ENCODE results near the gene DNAAF1. TPM values are rescaled to one million over a fixed set of nuclear protein-coding genes. Genes with fewer than 3 reads are reported as not detected.
"Not testable (repeated sequence)": the region's sequence is repeated elsewhere in the genome, so short reads cannot be mapped to it uniquely, and the experiment has no call there.

The DNAAF1 gene
- polyA plus RNA-seq, 5 donors, result 3.6 to 21.5 (median 15.5) TPM

DNA sequence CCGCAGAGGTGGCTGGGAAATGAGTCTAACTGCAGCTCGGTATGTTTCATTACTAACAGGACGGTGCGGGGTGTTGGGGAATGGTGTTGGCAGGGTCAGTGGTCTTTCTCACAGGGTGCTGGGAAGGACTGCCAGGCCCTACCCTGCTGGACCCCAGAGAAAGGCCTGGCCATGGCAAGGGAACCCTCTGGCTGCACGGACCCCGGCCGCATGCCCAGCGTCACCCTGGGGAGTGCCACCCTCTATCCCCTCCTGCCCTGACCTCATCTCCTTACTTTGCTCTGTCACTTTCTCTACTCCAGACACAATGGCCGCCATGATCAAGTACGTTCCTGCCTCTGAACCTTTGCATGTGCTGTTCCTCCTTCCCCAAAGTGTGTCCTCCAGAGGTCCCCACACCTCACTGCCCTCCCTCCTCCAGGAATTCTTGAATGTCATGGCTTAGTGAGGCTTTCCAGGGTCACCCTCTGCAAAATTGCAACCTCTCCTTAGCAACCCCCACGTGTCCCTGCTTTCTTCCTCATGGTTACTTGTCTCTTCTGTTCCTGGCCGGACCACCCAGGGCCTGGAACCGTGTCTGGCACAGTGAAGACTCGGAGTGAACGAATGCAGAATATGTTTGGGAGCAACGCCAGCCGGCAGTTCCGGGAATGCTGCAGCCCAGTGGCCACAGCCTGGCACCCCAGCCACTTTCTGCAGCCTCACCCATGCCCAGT lies 61.0 kb downstream of the DNAAF1 start:
- no peak for DNase-seq

- no peak for DNase-seq
Measured at GRCh38 chr16:84207251-84207650, 62.1 kb downstream of the DNAAF1 start.

- DNase-seq, result no peak
Measured at GRCh38 chr16:84207879-84208278, 62.8 kb downstream of the DNAAF1 start.

GRCh38 chr16:84209989-84210388 lies 64.9 kb downstream of the DNAAF1 start:
- no peak for DNase-seq

DNA sequence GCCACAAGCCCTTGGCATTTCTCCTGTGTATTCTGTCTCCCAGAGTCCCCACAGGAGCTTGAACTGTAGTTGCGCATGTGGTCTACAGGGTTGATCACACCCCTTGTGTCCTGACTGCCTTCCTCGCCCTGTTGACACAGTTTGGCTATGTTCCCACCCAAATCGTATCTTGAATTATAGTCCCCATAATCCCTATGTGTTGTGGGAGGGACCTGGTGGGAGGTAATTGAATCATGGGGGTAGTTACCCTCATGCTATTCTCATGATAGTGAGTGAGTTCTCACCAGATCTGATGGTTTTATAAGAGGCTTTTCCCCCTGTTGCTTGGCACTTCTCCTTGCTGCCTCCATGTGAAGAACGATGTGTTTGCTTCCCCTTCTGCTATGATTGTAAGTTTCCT lies 67.0 kb downstream of the DNAAF1 start:
- no peak for DNase-seq

GRCh38 chr16:84212631-84213030 lies 67.5 kb downstream of the DNAAF1 start:
- DNase-seq, result no peak

GRCh38 chr16:84214451-84215066 lies 69.5 kb downstream of the DNAAF1 start:
- DNase-seq, result no peak

GRCh38 chr16:84215531-84215930 lies 70.4 kb downstream of the DNAAF1 start:
- no peak for DNase-seq

DNA sequence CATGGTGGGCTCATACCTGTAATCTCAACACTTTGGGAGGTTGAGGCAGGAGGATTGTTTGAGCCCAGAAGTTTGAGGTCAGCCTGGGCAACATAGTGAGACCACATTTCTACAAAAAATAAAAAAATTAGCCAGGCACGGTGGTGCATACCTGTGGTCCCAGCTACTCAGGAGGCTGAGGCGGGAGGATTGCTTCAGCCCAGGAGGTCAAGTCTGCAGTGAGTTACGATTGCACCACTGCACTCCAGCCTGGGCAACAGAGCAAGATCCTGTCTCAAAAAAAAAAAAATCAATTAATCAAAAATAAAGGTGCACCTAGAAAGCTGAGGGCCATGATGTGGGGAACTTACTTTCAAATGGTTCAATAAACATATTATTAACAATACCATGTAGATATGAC lies 71.0 kb downstream of the DNAAF1 start:
- not testable (repeated sequence) for DNase-seq

- DNase-seq, result no peak
Measured at GRCh38 chr16:84218176-84218823, 73.2 kb downstream of the DNAAF1 start.

DNA sequence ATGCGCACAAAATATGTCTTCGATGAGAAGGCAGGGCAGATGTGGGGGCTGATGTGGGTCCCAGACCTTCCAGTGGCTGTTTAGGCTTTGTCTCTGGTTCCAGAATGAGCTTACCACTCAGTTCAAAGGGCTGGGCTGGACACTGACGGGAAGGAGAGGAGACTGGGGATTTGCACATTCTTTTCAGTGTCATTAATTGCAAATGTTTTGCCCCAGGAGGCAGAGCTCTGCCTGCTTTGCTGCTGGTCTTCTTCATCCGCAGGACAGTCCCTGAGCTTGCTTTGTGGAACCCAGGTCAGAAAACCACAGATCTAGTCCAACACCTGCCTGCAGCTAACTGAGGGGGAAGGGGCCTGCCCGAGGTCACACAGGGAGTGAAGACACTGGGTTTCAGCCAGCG lies 73.8 kb downstream of the DNAAF1 start:
- no peak for DNase-seq

DNA sequence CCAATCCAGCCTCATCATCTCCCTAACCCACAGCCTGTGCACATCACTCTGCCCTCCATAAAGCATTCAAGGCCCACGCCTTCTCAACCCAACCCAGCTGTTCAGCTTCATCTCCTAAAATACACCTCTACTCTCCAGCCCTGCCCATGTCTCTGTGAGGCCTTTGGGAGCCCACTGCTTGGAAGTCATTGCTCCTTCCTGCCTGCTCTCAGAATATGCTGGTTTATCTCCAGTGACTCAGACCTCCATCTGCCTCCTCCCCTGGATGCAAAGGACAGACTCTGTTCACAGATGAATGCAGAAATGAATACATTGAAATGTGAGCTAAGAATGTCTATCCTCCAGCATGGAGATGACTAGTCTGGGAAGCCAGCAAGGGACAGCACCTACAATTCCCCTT lies 75.7 kb downstream of the DNAAF1 start:
- DNase-seq, result no peak

GRCh38 chr16:84223456-84223855 lies 78.3 kb downstream of the DNAAF1 start:
- DNase-seq, result no peak

GRCh38 chr16:84224554-84224953 lies 79.4 kb downstream of the DNAAF1 start:
- no peak for DNase-seq

DNA sequence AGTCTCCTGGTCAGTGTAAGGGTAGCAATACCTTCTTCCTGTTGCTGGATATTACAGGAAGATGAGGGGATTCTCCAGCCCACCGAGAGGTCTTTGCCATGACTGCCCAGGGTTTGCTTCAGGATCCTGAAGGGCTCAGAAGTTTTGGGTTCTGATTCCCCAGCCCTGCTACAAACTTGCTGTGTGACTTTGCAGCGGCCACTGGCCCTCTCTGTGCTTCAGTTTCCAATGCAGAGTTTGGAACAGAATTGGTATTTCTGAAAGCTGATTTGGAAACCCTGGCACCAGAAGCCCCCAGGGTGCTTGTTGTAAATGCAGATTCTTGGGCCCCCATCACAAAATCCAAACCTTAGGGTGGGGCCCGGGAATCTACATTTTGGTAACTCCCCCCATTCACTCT lies 80.0 kb downstream of the DNAAF1 start:
- no peak for DNase-seq

DNA sequence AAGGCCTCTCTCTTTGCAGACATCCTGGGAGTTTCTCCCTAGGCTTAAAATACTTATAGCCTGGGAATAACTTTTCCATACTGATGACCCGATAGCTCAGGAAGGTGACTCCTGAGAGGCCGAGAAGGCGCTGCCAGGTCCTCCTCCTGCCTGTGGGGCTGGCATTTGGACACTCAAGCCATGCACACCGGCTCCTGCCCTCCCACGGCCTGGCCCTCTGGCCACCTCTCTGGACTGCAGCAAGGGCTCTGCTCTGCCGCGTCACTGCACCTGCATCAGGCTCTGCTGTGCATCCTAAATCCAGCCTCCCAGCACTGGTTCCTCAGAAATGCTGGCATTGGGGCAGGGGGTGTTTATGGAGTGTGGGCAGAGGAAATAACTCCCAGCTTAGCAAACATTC lies 80.5 kb downstream of the DNAAF1 start:
- no peak for DNase-seq

GRCh38 chr16:84226026-84226425 lies 80.9 kb downstream of the DNAAF1 start:
- no peak for DNase-seq

Other genes starting within 250 kb of the DNAAF1 start
- gene MLYCD, start 246.2 kb upstream of the DNAAF1 start, polyA plus RNA-seq (ENCODE audit: insufficient read depth in 1 of 5, insufficient read length in 5 of 5, low replicate concordance in 1 of 5), result 1 to 10 TPM; 3.2 to 4.3 (median 3.7) TPM
- gene OSGIN1, start 192.1 kb upstream of the DNAAF1 start, polyA plus RNA-seq (ENCODE audit: insufficient read depth in 1 of 5, insufficient read length in 5 of 5, low replicate concordance in 1 of 5), result under 1 TPM; 0.59 to 0.95 (median 0.87) TPM
- under 1 TPM; 0.29 to 0.69 (median 0.54) TPM for gene NECAB2, start 177.1 kb upstream of the DNAAF1 start, polyA plus RNA-seq (ENCODE audit: insufficient read depth in 1 of 5, insufficient read length in 5 of 5, low replicate concordance in 1 of 5)
- gene SLC38A8, start 102.5 kb upstream of the DNAAF1 start, polyA plus RNA-seq (ENCODE audit: insufficient read depth in 1 of 5, insufficient read length in 5 of 5, low replicate concordance in 1 of 5), result not detected
- gene MBTPS1, start 28.4 kb upstream of the DNAAF1 start, polyA plus RNA-seq (ENCODE audit: insufficient read depth in 1 of 5, insufficient read length in 5 of 5, low replicate concordance in 1 of 5), result 100 to 1,000 TPM; 103 to 123 (median 112) TPM
- gene HSDL1, start 131 bp upstream of the DNAAF1 start, polyA plus RNA-seq (ENCODE audit: insufficient read depth in 1 of 5, insufficient read length in 5 of 5, low replicate concordance in 1 of 5), result 10 to 100 TPM; 33.5 to 46.7 (median 44.7) TPM
- 10 to 100 TPM; 32.4 to 61.4 (median 52.9) TPM for gene TAF1C, start 41.7 kb downstream of the DNAAF1 start, polyA plus RNA-seq (ENCODE audit: insufficient read depth in 1 of 5, insufficient read length in 5 of 5, low replicate concordance in 1 of 5)
- 1 to 10 TPM in 1 of 5 donors, under 1 TPM in 3, not detected in 1; 0.18 to 1.1 (median 0.73) TPM for gene ADAD2, start 45.8 kb downstream of the DNAAF1 start, polyA plus RNA-seq (ENCODE audit: insufficient read depth in 1 of 5, insufficient read length in 5 of 5, low replicate concordance in 1 of 5)
- gene KCNG4, start 94.7 kb downstream of the DNAAF1 start, polyA plus RNA-seq (ENCODE audit: insufficient read depth in 1 of 5, insufficient read length in 5 of 5, low replicate concordance in 1 of 5), result under 1 TPM; 0.05 to 0.10 (median 0.06) TPM
- 10 to 100 TPM in 1 of 5 donors, 1 to 10 TPM in 4; 5.1 to 10.4 (median 6.9) TPM for gene WFDC1, start 149.6 kb downstream of the DNAAF1 start, polyA plus RNA-seq (ENCODE audit: insufficient read depth in 1 of 5, insufficient read length in 5 of 5, low replicate concordance in 1 of 5)
- gene ATP2C2, start 223.2 kb downstream of the DNAAF1 start, polyA plus RNA-seq (ENCODE audit: insufficient read depth in 1 of 5, insufficient read length in 5 of 5, low replicate concordance in 1 of 5), result 10 to 100 TPM; 14.6 to 27.0 (median 16.4) TPM

Measured in right lung (tissue), 5 donors.